Measurements from ENCODE around the gene ENO2. TPM values are rescaled to one million over a fixed set of nuclear protein-coding genes. Genes with fewer than 3 reads are reported as not detected.

Gene ENO2
- total RNA-seq: 100 to 1,000 TPM; 146 to 157 TPM

GRCh38 chr12:6914246-6914946 is at the start of gene ENO2:
Gene ENO2 (plus strand): TSS chr12:6914580. CDS start chr12:6915833, 1,253 bp downstream.

GRCh38 chr12:6867413-6868210 is 46.8 kb upstream of the ENO2 start, which contains the start of gene TPI1:
Gene TPI1 (plus strand): TSS chr12:6867531. CDS start chr12:6867567, 36 bp downstream.

GRCh38 chr12:6873094-6874014 is 41.0 kb upstream of the ENO2 start, which contains the start of gene SPSB2:
Gene SPSB2 (minus strand): TSS chr12:6873303. CDS start chr12:6872901, 402 bp downstream.

GRCh38 chr12:6904280-6905276 is 9.8 kb upstream of the ENO2 start, which contains the start of gene LRRC23:
Gene LRRC23 (plus strand): TSS chr12:6904822. CDS start chr12:6905634, 812 bp downstream.

GRCh38 chr12:6927379-6928021 is 13.1 kb downstream of the ENO2 start, which contains the start of gene ATN1:
Gene ATN1 (plus strand): TSS chr12:6927959. CDS start chr12:6934002, 6,043 bp downstream.

GRCh38 chr12:6943722-6944380 is 29.5 kb downstream of the ENO2 start, which contains the start of the genes C12orf57 and RNU7-1:
Gene C12orf57 (plus strand): TSS chr12:6944022. CDS start chr12:6944122, 100 bp downstream.
Gene RNU7-1 (plus strand): TSS chr12:6943816.

GRCh38 chr12:6950811-6951540 is 36.6 kb downstream of the ENO2 start, which contains the start of gene PTPN6:
Gene PTPN6 (plus strand): TSS chr12:6951356. CDS start chr12:6951513, 157 bp downstream.

Small RNA genes lying within 50 kb of the gene (microRNA-seq; reads per million reads assigned to microRNA genes)
- 14.2 reads per million, percentile 47 among the genes with 10 or more reads in this experiment for gene MIR141 (ENCODE audit: borderline microRNAs expressed, borderline replicate concordance)
- 204 reads per million, percentile 78 among the genes with 10 or more reads in this experiment for gene MIR200C (ENCODE audit: borderline microRNAs expressed, borderline replicate concordance)

Other genes with a start within 250 kb of the ENO2 start
- gene ZNF384, start 225.2 kb upstream of the ENO2 start, total RNA-seq: 10 to 100 TPM; 81.6 to 84.8 TPM
- gene PIANP, start 213.8 kb upstream of the ENO2 start, total RNA-seq: not detected
- 10 to 100 TPM; 25.9 to 26.9 TPM for gene COPS7A, start 190.5 kb upstream of the ENO2 start, total RNA-seq
- gene MLF2, start 161.4 kb upstream of the ENO2 start, total RNA-seq: 10 to 100 TPM; 85.0 to 89.9 TPM
- gene PTMS, start 148.2 kb upstream of the ENO2 start, total RNA-seq: 10 to 100 TPM; 11.7 to 12.2 TPM
- gene LAG3, start 142.1 kb upstream of the ENO2 start, total RNA-seq: 1 to 10 TPM; 3.2 to 4.0 TPM
- gene CD4, start 125.1 kb upstream of the ENO2 start, total RNA-seq: 100 to 1,000 TPM; 215 to 224 TPM
- under 1 TPM; 0.17 to 0.23 TPM for gene GPR162, start 92.8 kb upstream of the ENO2 start, total RNA-seq
- under 1 TPM; 0.46 to 0.96 TPM for gene P3H3, start 86.2 kb upstream of the ENO2 start, total RNA-seq
- under 1 TPM; 0.10 to 0.45 TPM for gene GNB3, start 73.7 kb upstream of the ENO2 start, total RNA-seq
- gene CDCA3, start 63.3 kb upstream of the ENO2 start, total RNA-seq: 10 to 100 TPM; 82.5 to 85.6 TPM
- 100 to 1,000 TPM; 112 to 115 TPM for gene USP5, start 62.4 kb upstream of the ENO2 start, total RNA-seq
- 1,000 to 10,000 TPM; 1,127 to 1,161 TPM for gene TPI1, start 47.0 kb upstream of the ENO2 start, total RNA-seq
- gene SPSB2, start 41.3 kb upstream of the ENO2 start, total RNA-seq: 1 to 10 TPM; 8.0 to 8.7 TPM
- gene LRRC23, start 9.8 kb upstream of the ENO2 start, total RNA-seq: 1 to 10 TPM; 3.0 to 3.8 TPM
- 10 to 100 TPM; 26.4 to 29.4 TPM for gene ATN1, start 13.4 kb downstream of the ENO2 start, total RNA-seq
- gene RNU7-1, start 29.2 kb downstream of the ENO2 start, total RNA-seq: not detected
- gene C12orf57, start 29.4 kb downstream of the ENO2 start, total RNA-seq: 100 to 1,000 TPM; 239 to 248 TPM
- gene PTPN6, start 36.8 kb downstream of the ENO2 start, total RNA-seq: 100 to 1,000 TPM; 394 to 402 TPM
- gene PHB2, start 56.1 kb downstream of the ENO2 start, total RNA-seq: 100 to 1,000 TPM; 216 TPM
- gene EMG1, start 56.3 kb downstream of the ENO2 start, total RNA-seq: 10 to 100 TPM; 46.4 to 51.7 TPM
- 10 to 100 TPM; 34.7 to 37.2 TPM for gene LPCAT3, start 103.9 kb downstream of the ENO2 start, total RNA-seq
- gene C1S, start 146.1 kb downstream of the ENO2 start, total RNA-seq: 1 to 10 TPM; 1.5 to 1.9 TPM
- 1 to 10 TPM; 3.1 TPM for gene C1R, start 177.9 kb downstream of the ENO2 start, total RNA-seq
- gene C1RL, start 194.6 kb downstream of the ENO2 start, total RNA-seq: 10 to 100 TPM; 25.9 to 31.3 TPM
- gene RBP5, start 214.3 kb downstream of the ENO2 start, total RNA-seq: 1 to 10 TPM in 1 of 2 experiments, under 1 TPM in 1; 0.48 to 2.1 TPM
- gene CLSTN3, start 215.8 kb downstream of the ENO2 start, total RNA-seq: 100 to 1,000 TPM; 109 to 116 TPM